Mucosa of descending colon (tissue), 3 donors: ENCODE results near the gene TMTC2. TPM values are rescaled to one million over a fixed set of nuclear protein-coding genes. Genes with fewer than 3 reads are reported as not detected.
A peak's percentile ranks its signal among the peaks of the same experiment; 100 is the strongest.

Experiments used
- ATAC-seq: fragments of 200-7000 bp; cut with Tn5 transposase; one replicate; pipeline ENCODE4 v1.9.1; 2020; ENCODE audit warnings: mild to moderate bottlenecking, moderate library complexity
- DNase-seq, 3 donors: peaks; one replicate each; pipeline ENCODE4 v3.0.0-alpha.2; 2020
- H3K36me3 ChIP-seq: fragments of 200-600 bp; one replicate; pipeline ENCODE4 v1.8.0; 2021; ENCODE audit warnings: low read depth, mild to moderate bottlenecking
- H3K4me1 ChIP-seq: fragments of 200-600 bp; one replicate; pipeline ENCODE4 v1.8.0; 2021; ENCODE audit warnings: low read depth, mild to moderate bottlenecking
- H3K4me3 ChIP-seq: fragments of 200-600 bp; one replicate; pipeline ENCODE4 v1.8.0; 2021; ENCODE audit warnings: mild to moderate bottlenecking
- H3K9me3 ChIP-seq: fragments of 200-600 bp; one replicate; pipeline ENCODE4 v1.8.0; 2021; ENCODE audit warnings: mild to moderate bottlenecking
- intact Hi-C, 2 donors: fragments of 100-400 bp; cut with DNase I in 1 of 2; cut with micrococcal nuclease in 1 of 2; formaldehyde crosslinking; loops; one replicate each; pipeline versions ENCODE4 v1.11.0 to v1.11.1; 2022; cut with DNase I, micrococcal nuclease
- total RNA-seq, 3 donors: library from RNA; stranded (reverse); fragmentation: NEBNext Ultra II Directional in 2 of 3; extraction: Animal tissue kit (Norgen Biotek cat#: 25700) in 2 of 3; gene quantifications; one replicate each; pipeline versions ENCODE4 v1.2.1 to v1.2.4, GENCODE V29; 2021 to 2023
- TF ChIP-seq, protein P1 (sequence below): fragments of 200-600 bp; IDR thresholded peaks from one replicate; pipeline ENCODE4 v1.8.0; 2022; ENCODE audit warnings: antibody characterized with exemption, mild to moderate bottlenecking
- donor health status: DM: no; HTN: no; CAD: no; lungs with moderate emphysema.
- donor health status: DM: no; HTN: no; CAD: no.
- donor health status: DM: no; HTN: yes; CAD: no.

Gene TMTC2
- total RNA-seq, 3 donors from 2014 or later = 13.3 to 40.4 (median 14.6) TPM

GRCh38 chr12:82848845-82849244 is 162.1 kb downstream of the TMTC2 start:
- DNase-seq (no peak), ATAC-seq (no peak)
- intact Hi-C loops = no loop called here
- Histone ChIP-seq H3K4me3 (no peak overlapping the region), H3K4me1 (no peaks in the 10 kb centered on the region), H3K9me3 (no peaks in the 10 kb centered on the region), H3K36me3 (no peaks in the 10 kb centered on the region)
- TF ChIP-seq, protein P1, sequence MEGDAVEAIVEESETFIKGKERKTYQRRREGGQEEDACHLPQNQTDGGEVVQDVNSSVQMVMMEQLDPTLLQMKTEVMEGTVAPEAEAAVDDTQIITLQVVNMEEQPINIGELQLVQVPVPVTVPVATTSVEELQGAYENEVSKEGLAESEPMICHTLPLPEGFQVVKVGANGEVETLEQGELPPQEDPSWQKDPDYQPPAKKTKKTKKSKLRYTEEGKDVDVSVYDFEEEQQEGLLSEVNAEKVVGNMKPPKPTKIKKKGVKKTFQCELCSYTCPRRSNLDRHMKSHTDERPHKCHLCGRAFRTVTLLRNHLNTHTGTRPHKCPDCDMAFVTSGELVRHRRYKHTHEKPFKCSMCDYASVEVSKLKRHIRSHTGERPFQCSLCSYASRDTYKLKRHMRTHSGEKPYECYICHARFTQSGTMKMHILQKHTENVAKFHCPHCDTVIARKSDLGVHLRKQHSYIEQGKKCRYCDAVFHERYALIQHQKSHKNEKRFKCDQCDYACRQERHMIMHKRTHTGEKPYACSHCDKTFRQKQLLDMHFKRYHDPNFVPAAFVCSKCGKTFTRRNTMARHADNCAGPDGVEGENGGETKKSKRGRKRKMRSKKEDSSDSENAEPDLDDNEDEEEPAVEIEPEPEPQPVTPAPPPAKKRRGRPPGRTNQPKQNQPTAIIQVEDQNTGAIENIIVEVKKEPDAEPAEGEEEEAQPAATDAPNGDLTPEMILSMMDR = no peak

DNA sequence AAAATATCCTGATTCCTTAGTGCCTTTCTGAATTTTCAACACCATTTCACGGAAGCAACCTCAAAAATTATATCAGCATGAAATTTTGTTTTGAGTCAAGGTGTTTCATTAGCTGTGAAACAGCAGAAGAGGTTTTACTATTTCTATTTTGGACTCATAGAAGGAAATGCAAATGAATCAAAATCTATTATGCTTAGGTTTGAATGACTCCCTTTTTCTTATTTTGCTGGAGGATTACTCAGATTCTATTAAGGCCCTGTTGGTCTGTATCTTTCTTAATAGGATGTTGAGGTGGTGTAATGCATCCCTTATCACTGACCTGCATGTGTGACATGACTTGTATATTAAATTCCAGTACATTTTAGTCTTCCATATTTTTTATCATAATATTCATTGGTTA is 165.8 kb downstream of the TMTC2 start:
- Histone ChIP-seq H3K4me1 (no peaks in the 10 kb centered on the region), H3K4me3 (no peak overlapping the region), H3K9me3 (no peaks in the 10 kb centered on the region), H3K36me3 (no peaks in the 10 kb centered on the region)
- DNase-seq (no peak), ATAC-seq (no peak)
- intact Hi-C loops = no loop called here
- TF ChIP-seq, protein P1 = no peak

- no peaks in the 10 kb centered on the region for H3K9me3 ChIP-seq
- intact Hi-C loops = no loop called here
- TF ChIP-seq, protein P1 = no peak
- ATAC-seq (no peak), DNase-seq (no peak)
- H3K4me3 ChIP-seq = no peak overlapping the region
- H3K4me1 ChIP-seq = no peaks in the 10 kb centered on the region
- H3K36me3 ChIP-seq = no peaks in the 10 kb centered on the region
Measured at GRCh38 chr12:82855872-82856271, 169.2 kb downstream of the TMTC2 start.

- Histone ChIP-seq H3K4me3 (no peak overlapping the region), H3K36me3 (no peaks in the 10 kb centered on the region), H3K4me1 (no peaks in the 10 kb centered on the region), H3K9me3 (no peaks in the 10 kb centered on the region)
- DNase-seq (no peak), ATAC-seq (peak; percentile 51)
- TF ChIP-seq, protein P1 = no peak
- intact Hi-C loops = no loop called here
Measured at GRCh38 chr12:82857276-82857675, 170.6 kb downstream of the TMTC2 start.

DNA sequence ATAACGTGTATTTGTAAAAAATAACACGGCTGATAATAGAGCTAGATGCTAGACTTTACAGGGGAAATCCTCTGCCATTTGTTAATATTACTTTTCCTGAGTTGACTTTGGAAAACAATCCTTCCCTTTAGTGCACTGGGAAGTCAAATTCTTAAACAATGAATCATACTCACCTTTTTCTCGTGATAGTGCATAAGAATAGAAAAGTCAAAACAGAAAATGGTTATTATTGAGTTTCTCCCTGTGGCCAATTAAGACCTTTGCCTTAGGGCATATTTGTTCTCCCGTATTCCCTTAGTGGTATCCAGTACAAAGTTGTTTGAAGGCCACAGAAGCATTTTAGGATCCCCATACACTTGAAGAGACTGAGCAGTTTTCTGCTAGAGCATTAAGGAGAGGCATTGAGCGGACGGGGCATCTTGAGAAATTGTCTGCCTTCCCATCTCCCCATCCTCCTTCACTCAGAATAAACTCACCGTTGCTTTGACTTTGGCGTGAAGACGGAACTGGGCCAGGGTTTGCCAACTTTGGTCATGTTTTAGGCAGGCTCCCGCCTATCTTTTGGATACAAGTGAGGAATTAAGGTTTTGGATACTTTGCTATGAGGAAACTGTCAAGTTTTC is 171.3 kb downstream of the TMTC2 start:
- no peak for ATAC-seq
- H3K4me3 ChIP-seq = no peak overlapping the region
- TF ChIP-seq, protein P1 = no peak
- H3K36me3 ChIP-seq = no peaks in the 10 kb centered on the region
- no peak for DNase-seq
- no peaks in the 10 kb centered on the region for H3K9me3 ChIP-seq
- intact Hi-C loops = no loop called here
- H3K4me1 ChIP-seq = no peaks in the 10 kb centered on the region

GRCh38 chr12:82858534-82858917 is 171.8 kb downstream of the TMTC2 start:
- Histone ChIP-seq H3K36me3 (no peaks in the 10 kb centered on the region), H3K4me3 (no peak overlapping the region), H3K4me1 (no peaks in the 10 kb centered on the region), H3K9me3 (no peaks in the 10 kb centered on the region)
- DNase-seq (no peak), ATAC-seq (no peak)
- TF ChIP-seq, protein P1 = no peak
- intact Hi-C loops = no loop called here
